Right atrium auricular region (tissue), 2 donors: ENCODE data around the gene ITGB6. TPM values are rescaled to one million over a fixed set of nuclear protein-coding genes. Genes with fewer than 3 reads are reported as not detected.

Experiments used
- DNase-seq: peaks from one replicate; pipeline ENCODE4 v3.0.0-alpha.2; 2019; ENCODE audit warnings: low spot score
- H3K27ac ChIP-seq, 2 donors: fragments of 200-600 bp; sonication (generic); 1 replicate in 1 of 2; 2 replicates in 1 of 2; pipeline ENCODE4 v1.5.1; 2016 to 2019
- H3K27me3 ChIP-seq, 2 donors: fragments of 200-600 bp; sonication (generic); one replicate each; pipeline versions ENCODE4 v1.5.1 to v1.6.0; 2017 to 2019
- H3K36me3 ChIP-seq: fragments of 200-600 bp; sonication (generic); one replicate; pipeline ENCODE4 v1.5.1; 2016
- H3K4me1 ChIP-seq, 2 donors: fragments of 200-600 bp; sonication (generic); one replicate each; pipeline versions ENCODE4 v1.5.1 to v1.6.0; 2017 to 2019
- H3K4me3 ChIP-seq, 2 donors: fragments of 200-600 bp; sonication (generic); 1 replicate in 1 of 2; 2 replicates in 1 of 2; pipeline ENCODE4 v1.5.1; 2017 to 2019; ENCODE audit warnings: mild to moderate bottlenecking in 1 of 2, moderate library complexity in 1 of 2
- H3K9me3 ChIP-seq, 2 donors: fragments of 200-600 bp; sonication (generic); one replicate each; pipeline ENCODE4 v1.5.1; 2019
- total RNA-seq, 2 donors: library from RNA; depleted of rRNA; stranded (reverse); fragments of >200 nt; gene quantifications; one replicate each; pipeline ENCODE4 v1.1.0, GENCODE V29; 2016
- TF ChIP-seq, protein P1 (sequence below), 2 donors: fragments of 200-600 bp; sonication (generic); IDR thresholded peaks; one replicate each; pipeline ENCODE4 v1.5.1; 2019; ENCODE audit warnings: antibody characterized with exemption in 2 of 2

ITGB6 gene, protein sequence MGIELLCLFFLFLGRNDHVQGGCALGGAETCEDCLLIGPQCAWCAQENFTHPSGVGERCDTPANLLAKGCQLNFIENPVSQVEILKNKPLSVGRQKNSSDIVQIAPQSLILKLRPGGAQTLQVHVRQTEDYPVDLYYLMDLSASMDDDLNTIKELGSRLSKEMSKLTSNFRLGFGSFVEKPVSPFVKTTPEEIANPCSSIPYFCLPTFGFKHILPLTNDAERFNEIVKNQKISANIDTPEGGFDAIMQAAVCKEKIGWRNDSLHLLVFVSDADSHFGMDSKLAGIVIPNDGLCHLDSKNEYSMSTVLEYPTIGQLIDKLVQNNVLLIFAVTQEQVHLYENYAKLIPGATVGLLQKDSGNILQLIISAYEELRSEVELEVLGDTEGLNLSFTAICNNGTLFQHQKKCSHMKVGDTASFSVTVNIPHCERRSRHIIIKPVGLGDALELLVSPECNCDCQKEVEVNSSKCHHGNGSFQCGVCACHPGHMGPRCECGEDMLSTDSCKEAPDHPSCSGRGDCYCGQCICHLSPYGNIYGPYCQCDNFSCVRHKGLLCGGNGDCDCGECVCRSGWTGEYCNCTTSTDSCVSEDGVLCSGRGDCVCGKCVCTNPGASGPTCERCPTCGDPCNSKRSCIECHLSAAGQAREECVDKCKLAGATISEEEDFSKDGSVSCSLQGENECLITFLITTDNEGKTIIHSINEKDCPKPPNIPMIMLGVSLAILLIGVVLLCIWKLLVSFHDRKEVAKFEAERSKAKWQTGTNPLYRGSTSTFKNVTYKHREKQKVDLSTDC
- total RNA-seq, result under 1 TPM; 0.20 to 0.30 TPM

DNA sequence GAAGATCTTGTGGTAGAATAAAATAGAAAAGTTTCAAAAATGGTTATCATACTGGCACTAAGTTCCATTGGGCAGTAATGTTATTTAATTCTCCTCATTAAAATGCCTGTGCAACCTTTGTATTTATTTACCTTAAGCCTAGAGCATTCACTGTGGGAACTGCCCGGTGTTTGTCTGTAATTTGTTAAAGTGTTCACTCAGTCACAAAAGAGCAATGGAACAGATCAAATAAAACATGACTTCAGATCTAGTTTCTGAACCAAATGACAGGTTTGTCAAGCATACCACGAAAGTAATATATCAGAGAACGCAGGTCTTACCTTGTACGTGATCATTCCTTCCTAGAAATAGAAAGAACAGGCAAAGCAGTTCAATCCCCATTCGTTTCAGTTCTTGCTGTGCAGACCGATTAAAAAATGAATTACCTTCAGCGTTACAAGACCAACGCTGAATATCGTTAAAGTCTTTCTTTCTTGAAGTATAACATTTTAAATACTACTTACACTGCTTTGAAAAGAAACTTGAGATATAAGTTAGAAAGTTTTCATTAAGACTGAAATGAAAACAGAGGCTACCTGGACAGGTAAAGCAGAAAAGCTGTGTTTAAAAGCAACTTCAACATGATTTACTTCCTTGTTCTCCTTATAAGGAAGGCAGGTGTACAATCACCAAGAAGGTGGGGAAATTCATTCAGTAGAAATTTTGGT, at the start of gene ITGB6:
Gene ITGB6 (minus strand): TSS at position 590 of the 707 bp plus-strand sequence. CDS start 209 bp downstream, at position 381.
- no peak for DNase-seq
- Histone ChIP-seq H3K4me1 (peaks cover 0 to 7% of the 10 kb centered on the region in 2 donors), H3K27me3 (no peaks in the 10 kb centered on the region), H3K4me3 (no peak within 1 kb of the TSS), H3K36me3 (no peaks in the 10 kb centered on the region), H3K9me3 (no peaks in the 10 kb centered on the region), H3K27ac (no peak within 1 kb of the TSS)
- TF ChIP-seq, protein P1, sequence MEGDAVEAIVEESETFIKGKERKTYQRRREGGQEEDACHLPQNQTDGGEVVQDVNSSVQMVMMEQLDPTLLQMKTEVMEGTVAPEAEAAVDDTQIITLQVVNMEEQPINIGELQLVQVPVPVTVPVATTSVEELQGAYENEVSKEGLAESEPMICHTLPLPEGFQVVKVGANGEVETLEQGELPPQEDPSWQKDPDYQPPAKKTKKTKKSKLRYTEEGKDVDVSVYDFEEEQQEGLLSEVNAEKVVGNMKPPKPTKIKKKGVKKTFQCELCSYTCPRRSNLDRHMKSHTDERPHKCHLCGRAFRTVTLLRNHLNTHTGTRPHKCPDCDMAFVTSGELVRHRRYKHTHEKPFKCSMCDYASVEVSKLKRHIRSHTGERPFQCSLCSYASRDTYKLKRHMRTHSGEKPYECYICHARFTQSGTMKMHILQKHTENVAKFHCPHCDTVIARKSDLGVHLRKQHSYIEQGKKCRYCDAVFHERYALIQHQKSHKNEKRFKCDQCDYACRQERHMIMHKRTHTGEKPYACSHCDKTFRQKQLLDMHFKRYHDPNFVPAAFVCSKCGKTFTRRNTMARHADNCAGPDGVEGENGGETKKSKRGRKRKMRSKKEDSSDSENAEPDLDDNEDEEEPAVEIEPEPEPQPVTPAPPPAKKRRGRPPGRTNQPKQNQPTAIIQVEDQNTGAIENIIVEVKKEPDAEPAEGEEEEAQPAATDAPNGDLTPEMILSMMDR (IDR thresholded peaks at IDR 0.05), result no peak

DNA sequence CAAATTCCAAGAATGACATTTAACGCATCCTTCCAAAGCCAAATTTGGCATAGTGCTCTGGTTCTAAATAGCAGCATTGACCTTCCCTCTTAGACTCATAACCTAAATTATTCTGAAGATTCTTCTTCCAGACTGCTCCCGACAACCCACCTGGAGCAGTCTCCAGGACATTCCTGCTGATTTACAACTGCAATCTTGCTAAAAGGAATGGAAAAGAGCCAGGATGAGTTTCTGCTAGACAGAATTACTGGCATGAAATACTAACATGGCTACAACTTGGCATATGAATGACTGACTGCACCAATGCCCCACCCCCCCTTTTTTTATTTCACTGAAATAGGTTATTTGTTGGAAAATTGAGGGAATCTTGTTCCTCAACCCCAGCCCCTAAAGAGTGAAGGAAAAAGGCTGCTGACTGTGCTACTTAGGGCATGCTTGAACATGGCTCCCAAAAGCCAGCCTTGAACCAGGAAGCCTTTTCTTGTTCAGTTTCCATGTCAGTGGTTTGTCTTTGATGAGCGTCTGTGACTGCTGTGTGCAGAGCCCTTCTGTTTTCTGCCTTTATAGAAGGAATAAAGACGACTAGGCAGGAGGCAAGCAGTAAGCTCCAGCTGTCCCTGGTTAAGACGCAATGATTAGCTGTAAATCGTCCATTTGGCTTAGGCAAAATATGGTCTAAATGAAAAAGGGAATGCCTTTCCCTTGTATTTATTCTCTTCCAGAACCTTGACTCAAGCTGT, 47.4 kb upstream of the ITGB6 start:
- H3K4me1 ChIP-seq, result peaks cover 0 to 25% of the 10 kb centered on the region in 2 donors
- no peaks in the 10 kb centered on the region for H3K36me3 ChIP-seq
- H3K9me3 ChIP-seq, result no peaks in the 10 kb centered on the region
- TF ChIP-seq, protein P1 (IDR thresholded peaks at IDR 0.05), result no peak
- no peak overlapping the region for H3K4me3 ChIP-seq
- DNase-seq, result no peak
- no peaks in the 10 kb centered on the region for H3K27me3 ChIP-seq
- H3K27ac ChIP-seq, result no peak overlapping the region

DNA sequence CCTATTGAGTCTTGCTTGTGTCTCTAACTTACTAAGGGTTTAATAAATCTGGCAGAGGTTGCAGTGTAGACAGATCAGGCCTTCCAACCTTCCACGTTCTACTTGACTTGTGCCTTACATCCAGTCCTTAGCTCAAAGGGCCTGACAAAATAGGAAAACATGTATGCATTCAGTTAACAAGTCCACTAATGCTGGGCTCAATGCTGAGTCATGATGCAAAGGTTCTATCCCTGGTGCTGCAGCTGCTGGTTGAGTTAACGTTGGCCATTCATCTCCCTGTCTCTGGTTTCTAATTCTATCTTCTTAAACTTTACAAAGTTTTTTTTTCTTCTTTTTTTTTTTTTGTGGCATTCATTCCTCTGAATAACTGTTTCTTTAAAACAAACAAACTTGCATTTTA, 46.3 kb upstream of the ITGB6 start:
- Histone ChIP-seq H3K27ac (no peak overlapping the region), H3K4me3 (no peak overlapping the region), H3K9me3 (no peaks in the 10 kb centered on the region), H3K36me3 (no peaks in the 10 kb centered on the region), H3K4me1 (peaks cover 0 to 24% of the 10 kb centered on the region in 2 donors), H3K27me3 (no peaks in the 10 kb centered on the region)
- no peak for DNase-seq
- TF ChIP-seq, protein P1 (IDR thresholded peaks at IDR 0.05), result no peak

DNA sequence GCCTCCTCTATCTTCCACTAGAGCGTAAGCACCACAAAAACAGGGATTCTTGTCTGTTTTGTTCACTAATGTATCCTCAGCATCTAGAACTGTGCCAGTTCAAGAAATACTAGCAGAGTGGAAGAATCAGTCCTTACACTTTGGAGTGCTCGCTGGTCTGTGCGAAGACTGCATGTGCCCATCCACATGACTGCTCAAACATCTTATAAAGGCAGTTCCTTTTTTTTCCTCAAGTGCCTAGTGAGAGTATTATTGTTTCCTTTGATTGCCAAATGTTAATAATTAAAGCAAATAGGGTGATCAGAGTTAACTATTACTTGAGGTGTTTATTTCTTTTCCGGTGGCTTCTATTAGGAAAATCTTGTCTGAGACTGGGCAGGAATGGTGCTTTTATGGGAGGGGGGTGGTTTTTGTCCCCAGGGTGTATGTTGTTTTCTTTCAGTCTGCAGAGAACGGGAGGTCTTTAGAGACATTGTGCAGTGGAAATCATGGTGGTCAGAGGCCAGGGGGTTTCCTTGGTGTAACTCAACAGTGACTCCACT, 45.6 kb upstream of the ITGB6 start:
- no peak overlapping the region for H3K27ac ChIP-seq
- TF ChIP-seq, protein P1 (IDR thresholded peaks at IDR 0.05), result no peak
- no peaks in the 10 kb centered on the region for H3K36me3 ChIP-seq
- no peak for DNase-seq
- no peaks in the 10 kb centered on the region for H3K9me3 ChIP-seq
- H3K4me1 ChIP-seq, result peaks cover 0 to 20% of the 10 kb centered on the region in 2 donors
- no peak overlapping the region for H3K4me3 ChIP-seq
- no peaks in the 10 kb centered on the region for H3K27me3 ChIP-seq
